Stimulated activated CD4-positive, alpha-beta T cell treated with anti-CD3 and anti-CD28 coated beads, Interleukin-4, amount 100 ng/mL, for 24 hours (primary cell): ENCODE results near the gene GRHL1.
"Not testable (repeated sequence)": the region's sequence is repeated elsewhere in the genome, so short reads cannot be mapped to it uniquely, and the experiment has no call there.

ENCODE experiments used
- DNase-seq: peaks from one replicate; pipeline ENCODE4 v3.0.0-alpha.2; 2020

Gene GRHL1

GRCh38 chr2:9998916-9999654 lies 47.6 kb downstream of the GRHL1 start:
- no peak for DNase-seq

- no peak for DNase-seq
Measured at GRCh38 chr2:9999693-10000092, 48.2 kb downstream of the GRHL1 start.

GRCh38 chr2:10000541-10000940 lies 49.0 kb downstream of the GRHL1 start:
- no peak for DNase-seq

GRCh38 chr2:10001586-10001985 lies 50.1 kb downstream of the GRHL1 start:
- DNase-seq = no peak

- DNase-seq = no peak
Measured at GRCh38 chr2:10002109-10002508, 50.6 kb downstream of the GRHL1 start.

GRCh38 chr2:10002681-10003080 lies 51.2 kb downstream of the GRHL1 start:
- DNase-seq = no peak

- no peak for DNase-seq
Measured at GRCh38 chr2:10003206-10004125, 52.0 kb downstream of the GRHL1 start.

- no peak for DNase-seq
Measured at GRCh38 chr2:10004401-10004800, 52.9 kb downstream of the GRHL1 start.

- no peak for DNase-seq
Measured at GRCh38 chr2:10004836-10005235, 53.3 kb downstream of the GRHL1 start.

GRCh38 chr2:10005461-10006235 lies 54.2 kb downstream of the GRHL1 start:
- no peak for DNase-seq

- DNase-seq = no peak
Measured at GRCh38 chr2:10006236-10007161, 55.0 kb downstream of the GRHL1 start.

- DNase-seq = no peak
Measured at GRCh38 chr2:10007435-10007834, 55.9 kb downstream of the GRHL1 start.

- no peak for DNase-seq
Measured at GRCh38 chr2:10007921-10008808, 56.7 kb downstream of the GRHL1 start.

GRCh38 chr2:10008809-10009176 lies 57.3 kb downstream of the GRHL1 start:
- no peak for DNase-seq

- DNase-seq = no peak
Measured at GRCh38 chr2:10009271-10009810, 57.8 kb downstream of the GRHL1 start.

- DNase-seq = no peak
Measured at GRCh38 chr2:10009811-10010781, 58.6 kb downstream of the GRHL1 start.

- DNase-seq = not testable (repeated sequence)
Measured at GRCh38 chr2:10010861-10011605, 59.5 kb downstream of the GRHL1 start.

GRCh38 chr2:10011606-10012325 lies 60.3 kb downstream of the GRHL1 start:
- not testable (repeated sequence) for DNase-seq
